Endometrial microvascular endothelial cells (primary cell): ENCODE data around the gene TSC2. TPM values are rescaled to one million over a fixed set of nuclear protein-coding genes. Genes with fewer than 3 reads are reported as not detected.
"Not testable (repeated sequence)": the region's sequence is repeated elsewhere in the genome, so short reads cannot be mapped to it uniquely, and the experiment has no call there.

Source experiments
- in situ Hi-C: cut with HindIII; loops from 2 replicates; pipeline ENCODE4 v1.10.0; 2017; ENCODE audit warnings: low sequenced_read_pairs, low pct_unique_long_range_greater_than_20kb; ENCODE audit errors: inconsistent ontology term
- total RNA-seq: library from RNA; depleted of rRNA; stranded (reverse); fragments of >200 nt; gene quantifications from one replicate; pipeline ENCODE4 v1.2.3, GENCODE V29; 2015; ENCODE audit errors: inconsistent ontology term

Gene TSC2
- total RNA-seq, 1 donor from 2014 or later: 59.2 TPM

DNA sequence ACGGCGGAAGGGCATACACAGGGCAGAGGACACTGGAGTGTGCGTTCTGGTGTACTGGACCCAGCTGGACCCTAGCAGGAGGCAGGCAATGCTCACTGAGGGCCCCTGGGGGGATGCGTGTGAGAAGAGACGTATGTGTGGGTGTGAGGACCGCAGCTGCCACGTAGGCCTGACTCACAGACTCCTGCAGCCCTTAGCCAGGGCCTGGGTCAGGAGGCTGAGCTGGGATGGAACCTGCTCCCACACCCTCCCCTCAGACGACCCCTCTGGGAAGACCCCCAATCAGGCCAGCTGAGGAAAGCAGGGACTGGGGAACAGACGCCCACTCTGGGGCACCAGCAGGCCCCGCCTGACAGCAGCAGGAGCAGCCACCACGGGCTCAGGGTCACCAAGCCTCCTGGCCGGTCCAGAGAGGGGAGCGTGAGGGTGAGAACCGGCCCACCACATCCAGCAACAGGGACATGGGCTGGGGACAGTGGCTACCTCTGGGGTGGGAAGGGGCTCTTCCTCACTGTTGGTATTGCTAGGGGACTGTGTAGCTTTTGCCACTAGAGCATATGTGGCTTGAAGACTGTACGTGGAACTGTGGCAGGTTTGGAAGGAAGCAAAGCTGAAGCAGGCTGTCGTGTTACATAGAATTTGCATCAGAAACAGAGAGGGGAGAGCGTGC, 59.5 kb downstream of the TSC2 start:
- in situ Hi-C loops: not testable (repeated sequence)

- in situ Hi-C loops: not testable (repeated sequence)
Measured at GRCh38 chr16:2107791-2108125, 60.0 kb downstream of the TSC2 start.

- in situ Hi-C loops: not testable (repeated sequence)
Measured at GRCh38 chr16:2108446-2109270, 60.9 kb downstream of the TSC2 start.

DNA sequence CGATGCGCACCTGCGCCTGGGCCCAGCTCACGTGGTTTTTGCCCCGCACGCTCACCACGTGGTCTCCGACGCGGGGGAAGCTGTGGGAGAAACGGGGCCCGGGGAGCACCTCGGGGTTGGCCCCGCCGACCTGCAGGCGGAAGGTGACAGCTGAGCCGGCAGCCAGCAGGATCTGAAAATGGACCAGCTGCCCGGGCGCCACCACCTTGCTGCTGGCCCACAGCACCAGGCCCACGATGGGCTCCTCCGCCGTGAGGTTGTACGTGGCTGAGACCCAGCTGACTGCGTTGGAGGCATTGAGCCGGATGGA, 61.4 kb downstream of the TSC2 start:
- in situ Hi-C loops: not testable (repeated sequence)

DNA sequence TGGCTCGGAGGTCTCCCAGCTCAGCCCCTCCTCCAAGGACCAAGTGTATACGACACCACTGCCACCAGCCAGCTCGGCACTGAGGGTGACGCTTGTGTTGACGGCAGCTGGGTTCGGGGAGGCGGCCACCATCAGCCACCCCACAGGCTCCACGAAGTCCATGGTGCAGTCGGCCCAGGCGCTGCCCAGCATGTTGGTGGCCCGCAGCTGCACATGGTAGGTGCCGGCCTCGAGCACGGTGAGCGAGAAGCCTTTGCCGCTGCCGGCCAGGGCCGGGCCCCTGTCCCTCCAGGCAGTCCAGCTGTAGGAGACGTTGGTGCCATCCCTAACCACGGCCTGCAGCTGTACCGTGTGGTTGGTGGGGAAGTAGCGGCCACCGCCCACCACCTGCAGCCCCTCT, 62.1 kb downstream of the TSC2 start:
- in situ Hi-C loops: not testable (repeated sequence)

DNA sequence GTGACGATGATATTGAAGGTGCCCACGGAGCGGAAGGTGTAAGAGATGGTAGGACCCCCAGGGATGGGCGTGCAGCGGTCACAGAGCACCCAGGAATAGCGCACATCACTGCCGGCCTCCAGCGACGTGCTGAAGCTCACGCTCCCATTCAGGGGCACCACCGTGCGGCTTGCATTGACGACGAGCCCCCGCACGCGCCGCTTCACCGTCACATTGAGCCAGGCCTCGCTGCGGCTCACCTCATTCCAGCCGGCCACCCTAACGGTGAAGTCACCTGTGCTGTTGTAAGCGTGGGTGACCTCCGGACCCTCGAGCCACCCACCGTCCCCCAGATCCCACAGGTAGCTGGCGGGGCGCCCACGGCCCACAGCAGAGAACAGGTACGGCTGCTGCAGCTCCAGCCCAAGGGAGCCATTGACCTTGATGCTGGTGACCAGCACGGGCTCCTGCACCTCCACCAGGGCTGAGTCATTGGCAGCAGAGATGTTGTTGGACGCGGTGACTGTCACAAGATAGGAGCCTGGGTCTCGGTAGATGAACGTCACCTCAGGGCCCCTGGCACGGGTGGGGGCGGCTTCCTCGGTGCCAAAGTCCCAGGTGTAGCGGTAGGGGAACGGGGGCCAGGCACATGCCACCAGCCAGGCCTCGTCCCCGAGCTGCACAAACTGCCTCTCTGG, 62.7 kb downstream of the TSC2 start:
- in situ Hi-C loops: not testable (repeated sequence)

DNA sequence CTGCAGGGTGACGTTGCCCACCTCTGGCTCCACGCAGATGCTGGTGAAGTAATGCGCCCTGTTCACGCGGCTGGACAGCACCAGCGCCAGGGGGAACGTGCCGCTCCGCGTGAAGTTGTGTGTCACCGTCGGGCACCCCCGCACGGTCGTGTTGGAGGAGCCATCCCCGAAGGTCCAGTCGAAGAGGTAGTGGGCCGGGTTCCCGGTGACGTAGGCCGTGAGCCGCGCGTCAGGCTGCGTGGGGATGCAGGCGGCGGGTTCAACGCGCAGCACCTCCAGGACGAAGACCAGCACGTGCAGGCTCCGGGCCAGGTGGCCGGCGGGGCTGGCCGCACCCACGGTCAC, 63.2 kb downstream of the TSC2 start:
- in situ Hi-C loops: not testable (repeated sequence)

DNA sequence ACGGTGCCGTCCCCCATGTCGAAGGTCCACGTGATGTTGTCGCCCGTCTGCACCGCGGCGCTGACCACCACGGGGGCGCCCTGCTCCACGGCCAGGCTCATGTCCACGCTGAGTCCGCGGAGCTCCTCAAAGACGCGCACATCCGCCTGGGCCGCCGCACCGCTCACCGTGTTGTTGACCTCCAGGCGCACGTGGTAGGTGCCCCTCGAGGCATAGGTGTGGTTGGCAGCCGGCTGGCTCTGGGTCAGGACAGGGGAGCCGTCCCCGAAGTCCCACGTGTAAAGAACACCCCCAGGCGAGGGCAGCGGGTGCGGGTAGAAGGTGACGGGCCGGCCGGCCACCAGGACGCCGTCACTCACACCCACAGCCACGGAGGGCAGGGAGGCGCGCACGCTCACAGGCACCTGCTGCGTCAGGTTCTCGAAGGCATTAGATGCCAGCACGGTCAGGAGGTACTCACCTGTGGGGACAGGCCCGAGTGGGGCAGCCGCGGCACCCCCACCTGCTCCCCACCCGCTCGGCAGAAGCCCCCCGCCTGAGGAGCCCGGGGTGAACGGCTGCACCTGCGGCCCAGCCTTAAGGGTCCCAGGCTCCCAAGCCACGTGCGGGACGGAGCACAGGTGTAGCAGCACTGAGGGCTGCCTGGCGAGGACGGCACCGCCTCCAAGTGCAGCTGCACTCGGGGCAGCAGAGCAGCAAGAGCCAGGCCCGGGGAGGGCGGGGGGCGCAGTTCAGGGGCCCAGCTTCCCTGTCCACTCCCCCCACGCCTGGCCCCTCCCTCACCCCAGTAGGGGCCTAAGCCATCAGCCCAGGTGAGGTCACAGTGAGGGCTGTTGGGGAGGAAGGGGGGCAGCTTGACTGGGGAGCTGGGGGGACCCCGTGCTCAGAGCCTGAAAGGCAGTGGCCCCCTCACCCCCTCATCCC, 63.9 kb downstream of the TSC2 start:
- in situ Hi-C loops: not testable (repeated sequence)

- in situ Hi-C loops: not testable (repeated sequence)
Measured at GRCh38 chr16:2112539-2113106, 64.8 kb downstream of the TSC2 start.

DNA sequence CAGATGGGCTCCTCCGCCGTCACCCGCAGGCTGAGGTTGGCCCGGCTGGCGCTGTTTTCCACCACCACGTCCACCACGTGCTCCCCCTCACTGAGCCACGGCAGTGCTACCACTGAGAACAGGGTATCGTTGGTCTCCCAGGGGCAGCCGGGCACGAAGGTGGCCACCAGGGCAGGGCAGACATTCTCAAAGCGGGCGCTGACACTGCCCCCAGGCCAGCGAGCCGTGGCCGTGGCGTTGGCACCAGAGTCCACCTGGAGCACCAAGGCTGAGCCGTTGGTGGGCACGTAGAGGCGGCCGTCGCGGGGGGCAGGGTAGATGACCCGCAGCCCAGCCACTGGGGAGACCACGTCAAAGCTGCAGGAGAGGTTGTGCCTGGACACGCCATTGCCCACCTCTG, 66.4 kb downstream of the TSC2 start:
- in situ Hi-C loops: not testable (repeated sequence)

DNA sequence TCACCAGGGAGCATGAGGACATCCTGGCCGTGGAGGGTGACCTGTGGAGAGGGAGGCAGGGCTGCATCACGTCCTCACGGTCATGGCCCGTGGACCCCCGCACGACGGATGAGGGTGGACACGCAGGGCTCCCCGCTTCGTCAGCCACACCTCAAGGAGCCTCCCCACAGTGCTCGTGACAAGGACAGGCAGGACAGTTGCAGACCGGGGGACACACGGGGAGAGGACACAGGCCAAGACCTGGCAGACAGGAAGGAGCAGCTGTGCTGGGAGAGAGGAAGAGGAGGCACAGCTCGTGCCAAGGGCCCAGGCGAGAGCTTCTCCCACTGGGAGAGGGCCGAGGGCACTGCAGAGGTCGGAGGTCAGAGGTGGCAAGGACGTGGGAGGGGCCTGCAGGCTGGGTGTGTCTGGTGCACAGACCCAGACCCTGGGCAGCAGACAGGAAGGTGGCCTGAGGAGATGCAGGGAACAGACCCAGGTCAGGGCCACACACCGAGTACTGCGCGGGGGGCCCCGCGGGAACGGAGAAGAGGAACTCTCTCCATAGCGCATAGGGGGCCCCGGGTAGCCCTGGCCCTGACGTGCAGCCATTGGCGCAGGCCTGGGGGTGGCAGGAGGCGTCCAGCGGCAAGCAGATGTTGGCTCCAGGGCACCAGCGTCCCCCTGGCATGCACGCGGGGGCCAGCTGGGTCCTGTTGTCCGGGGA, 67.3 kb downstream of the TSC2 start:
- in situ Hi-C loops: not testable (repeated sequence)

DNA sequence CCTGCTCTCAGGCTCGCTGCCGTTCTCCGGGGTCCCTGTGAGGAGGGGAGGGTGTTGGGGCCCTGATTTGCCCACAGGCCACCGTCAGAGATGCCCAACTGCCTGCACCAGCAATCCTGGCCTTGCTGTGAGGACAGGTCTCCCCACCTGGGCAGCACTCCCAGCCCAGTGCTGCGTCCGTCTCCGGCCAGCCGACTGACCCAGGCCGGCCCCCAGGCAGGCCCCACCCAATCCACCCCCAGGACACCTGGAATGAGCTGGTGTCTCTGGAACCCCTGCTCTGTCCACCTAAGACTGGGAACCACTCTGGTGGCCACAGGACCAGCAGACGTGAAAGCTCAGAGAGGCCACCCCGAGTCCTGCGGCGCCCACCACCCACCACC, 67.8 kb downstream of the TSC2 start:
- in situ Hi-C loops: no loop called here

GRCh38 chr16:2116428-2116827, 68.6 kb downstream of the TSC2 start:
- in situ Hi-C loops: not testable (repeated sequence)

- in situ Hi-C loops: not testable (repeated sequence)
Measured at GRCh38 chr16:2117341-2117740, 69.6 kb downstream of the TSC2 start.

DNA sequence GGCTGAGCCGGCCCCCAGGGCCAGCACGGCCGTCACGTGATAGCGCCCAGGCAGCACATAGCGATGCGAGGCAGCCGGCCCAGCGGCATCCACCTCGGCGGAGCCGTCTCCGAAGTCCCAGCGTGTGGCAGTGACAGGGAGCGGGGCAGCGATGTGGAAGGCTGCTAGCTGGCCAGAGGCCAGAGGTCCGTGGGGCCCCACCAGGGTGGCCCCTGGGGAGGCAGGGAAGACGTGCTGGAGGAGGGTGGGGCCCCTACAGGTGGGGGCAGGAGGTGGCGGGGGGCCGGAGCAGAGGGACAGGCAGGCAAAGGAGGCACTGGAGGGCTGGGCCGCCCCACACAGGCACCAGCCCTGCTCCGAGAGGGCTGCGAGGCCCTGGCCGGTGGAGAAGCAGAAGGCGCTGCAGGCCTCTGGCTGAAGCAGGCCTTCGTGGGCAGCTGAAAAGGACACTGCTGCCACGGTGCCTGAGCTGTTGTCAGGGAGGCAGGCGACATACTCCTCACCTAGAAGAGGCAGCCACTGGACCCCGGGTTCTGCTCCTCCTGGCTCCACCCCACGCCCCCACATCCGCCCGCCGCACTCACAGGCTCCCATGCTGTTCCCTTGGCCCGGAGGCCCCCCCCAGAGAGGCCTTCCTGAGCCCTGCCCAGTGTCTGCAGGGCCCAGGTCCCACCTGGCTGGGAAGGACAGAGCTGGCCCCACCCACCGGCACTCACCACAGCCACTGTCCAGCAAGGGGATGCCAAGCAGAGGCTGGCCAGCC, 70.4 kb downstream of the TSC2 start:
- in situ Hi-C loops: not testable (repeated sequence)

- in situ Hi-C loops: not testable (repeated sequence)
Measured at GRCh38 chr16:2121325-2121724, 73.5 kb downstream of the TSC2 start.

- in situ Hi-C loops: no loop called here
Measured at GRCh38 chr16:2121853-2122252, 74.1 kb downstream of the TSC2 start.

GRCh38 chr16:2122429-2122828, 74.6 kb downstream of the TSC2 start:
- in situ Hi-C loops: no loop called here
